ENCODE measurements around the gene TYSND1.

GRCh38 chr10:70169649-70170364 is 23.3 kb upstream of the TYSND1 start:
- TF ChIP-seq EZH2phosphoT487 (conservative IDR thresholded peaks at IDR 0.05; ENCODE audit: low read length) (no peak), CTCF (IDR thresholded peaks at IDR 0.05; ENCODE audit: insufficient read depth, low read length, poor library complexity, severe bottlenecking) (no peak)

Data from SU-DHL-6 (cell line).